DOHH2 (cell line): Measurements from ENCODE around the gene ARHGAP33.

ENCODE experiments used
- H3F3A ChIP-seq: fragments of 200-600 bp; sonication (generic), shearing (Covaris generic); 2 replicates; pipeline ENCODE4 v1.6.0; 2016; ENCODE audit warnings: antibody characterized with exemption, mild to moderate bottlenecking; ENCODE audit not compliant: control insufficient read depth, insufficient read depth
- H3K27ac ChIP-seq: fragments of 200-600 bp; sonication (generic); 2 replicates; pipeline ENCODE4 v1.5.1; 2014; ENCODE audit warnings: low read depth, mild to moderate bottlenecking, low read length, moderate library complexity
- H3K27me3 ChIP-seq: fragments of 200-600 bp; sonication (generic); 2 replicates; pipeline ENCODE4 v1.6.1; 2014; ENCODE audit warnings: mild to moderate bottlenecking, low read length, mixed read lengths; ENCODE audit not compliant: control insufficient read depth
- H3K36me3 ChIP-seq: fragments of 200-600 bp; sonication (generic); 2 replicates; pipeline ENCODE4 v1.6.1; 2014; ENCODE audit warnings: mild to moderate bottlenecking, low read length, moderate library complexity, mixed read lengths; ENCODE audit not compliant: control insufficient read depth
- H3K4me1 ChIP-seq: fragments of 200-600 bp; sonication (generic); 2 replicates; pipeline ENCODE4 v1.6.1; 2014; ENCODE audit warnings: mild to moderate bottlenecking, low read length, mixed read lengths; ENCODE audit not compliant: control insufficient read depth
- H3K4me2 ChIP-seq: fragments of 200-600 bp; sonication (generic); 2 replicates; pipeline ENCODE4 v1.6.0; 2014; ENCODE audit warnings: mild to moderate bottlenecking, low read length, moderate library complexity
- H3K4me3 ChIP-seq: fragments of 200-600 bp; sonication (generic); 2 replicates; pipeline ENCODE4 v1.5.1; 2014; ENCODE audit warnings: mild to moderate bottlenecking, low read length, mixed read lengths
- H3K79me2 ChIP-seq: fragments of 200-600 bp; sonication (generic); 2 replicates; pipeline ENCODE4 v1.6.1; 2014; ENCODE audit warnings: mild to moderate bottlenecking, low read length, mixed read lengths; ENCODE audit not compliant: control insufficient read depth
- H3K9me2 ChIP-seq: fragments of 200-600 bp; sonication (generic); replicated peaks from 2 replicates; pipeline ENCODE4 v1.6.1; 2014; ENCODE audit warnings: mild to moderate bottlenecking, low read length, mixed read lengths; ENCODE audit not compliant: control insufficient read depth
- H3K9me3 ChIP-seq: fragments of 200-600 bp; sonication (generic); 2 replicates; pipeline ENCODE4 v1.6.1; 2014; ENCODE audit warnings: antibody characterized with exemption, low read length, mixed read lengths; ENCODE audit not compliant: control insufficient read depth, insufficient read depth
- H4K20me1 ChIP-seq: fragments of 200-600 bp; sonication (generic); 2 replicates; pipeline ENCODE4 v1.6.0; 2014; ENCODE audit warnings: low read depth, mild to moderate bottlenecking, antibody characterized with exemption, low read length, moderate library complexity; ENCODE audit not compliant: control insufficient read depth, insufficient read depth
- CTCF ChIP-seq: fragments of 200-600 bp; sonication (generic); IDR thresholded peaks from one replicate; pipeline ENCODE4 v1.5.1; 2014; ENCODE audit warnings: antibody characterized with exemption, mild to moderate bottlenecking, low read depth, low read length; ENCODE audit not compliant: poor library complexity, severe bottlenecking
- EZH2phosphoT487 ChIP-seq: fragments of 200-600 bp; sonication (generic); IDR thresholded peaks from 2 replicates; pipeline ENCODE4 v1.6.1; 2017; ENCODE audit warnings: borderline replicate concordance, mild to moderate bottlenecking, antibody characterized with exemption, low read length, moderate library complexity, mixed read lengths

The ARHGAP33 gene

GRCh38 chr19:35779033-35779432 lies 3.7 kb downstream of the ARHGAP33 start:
- H3K79me2 ChIP-seq, result peaks cover 5% of the 10 kb centered on the region; the same call in 1 of the 2 replicates
- H4K20me1 ChIP-seq, result no peaks in the 10 kb centered on the region
- H3K4me2 ChIP-seq, result no peak overlapping the region
- H3K4me1 ChIP-seq, result peaks cover 15% of the 10 kb centered on the region
- no peaks in the 10 kb centered on the region for H3K36me3 ChIP-seq
- H3K9me3 ChIP-seq, result no peaks in the 10 kb centered on the region
- no peaks in the 10 kb centered on the region for H3K9me2 ChIP-seq
- no peaks in the 10 kb centered on the region for H3F3A ChIP-seq
- H3K27me3 ChIP-seq, result no peaks in the 10 kb centered on the region
- no peak overlapping the region for H3K4me3 ChIP-seq
- TF ChIP-seq CTCF, result no peak
- TF ChIP-seq EZH2phosphoT487, result no peak
- no peak overlapping the region for H3K27ac ChIP-seq

GRCh38 chr19:35780058-35780457 lies 4.7 kb downstream of the ARHGAP33 start:
- peaks cover 9% of the 10 kb centered on the region for H3K4me1 ChIP-seq
- H3K79me2 ChIP-seq, result peaks cover 5% of the 10 kb centered on the region; the same call in 1 of the 2 replicates
- H3K4me3 ChIP-seq, result no peak overlapping the region
- H3K27me3 ChIP-seq, result no peaks in the 10 kb centered on the region
- no peaks in the 10 kb centered on the region for H3K9me3 ChIP-seq
- no peak for TF ChIP-seq EZH2phosphoT487
- TF ChIP-seq CTCF, result no peak
- H3K36me3 ChIP-seq, result no peaks in the 10 kb centered on the region
- H3K27ac ChIP-seq, result no peak overlapping the region
- no peaks in the 10 kb centered on the region for H3F3A ChIP-seq
- H3K4me2 ChIP-seq, result no peak overlapping the region
- no peaks in the 10 kb centered on the region for H4K20me1 ChIP-seq
- H3K9me2 ChIP-seq, result no peaks in the 10 kb centered on the region

GRCh38 chr19:35780717-35781116 lies 5.4 kb downstream of the ARHGAP33 start:
- no peak overlapping the region for H3K4me2 ChIP-seq
- H4K20me1 ChIP-seq, result no peaks in the 10 kb centered on the region
- no peak overlapping the region for H3K4me3 ChIP-seq
- no peak overlapping the region for H3K27ac ChIP-seq
- no peaks in the 10 kb centered on the region for H3F3A ChIP-seq
- H3K79me2 ChIP-seq, result peaks cover 5% of the 10 kb centered on the region; the same call in 1 of the 2 replicates
- no peaks in the 10 kb centered on the region for H3K36me3 ChIP-seq
- no peaks in the 10 kb centered on the region for H3K9me3 ChIP-seq
- TF ChIP-seq EZH2phosphoT487, result no peak
- TF ChIP-seq CTCF, result no peak
- no peaks in the 10 kb centered on the region for H3K27me3 ChIP-seq
- peaks cover 9% of the 10 kb centered on the region for H3K4me1 ChIP-seq
- H3K9me2 ChIP-seq, result no peaks in the 10 kb centered on the region

GRCh38 chr19:35781650-35782049 lies 6.3 kb downstream of the ARHGAP33 start:
- Histone ChIP-seq H3K36me3 (no peaks in the 10 kb centered on the region), H3F3A (no peaks in the 10 kb centered on the region), H3K27ac (no peak overlapping the region), H3K9me3 (no peaks in the 10 kb centered on the region), H4K20me1 (no peaks in the 10 kb centered on the region), H3K4me1 (peaks cover 1% of the 10 kb centered on the region), H3K9me2 (no peaks in the 10 kb centered on the region), H3K79me2 (no peaks in the 10 kb centered on the region), H3K4me3 (no peak overlapping the region), H3K27me3 (no peaks in the 10 kb centered on the region), H3K4me2 (no peak overlapping the region)
- TF ChIP-seq EZH2phosphoT487, result no peak
- TF ChIP-seq CTCF, result no peak
